CD4-positive, alpha-beta T cell treated with Interferon gamma for 1 hour (primary cell): Measurements from ENCODE around the gene NCAM2.
"Not testable (repeated sequence)": the region's sequence is repeated elsewhere in the genome, so short reads cannot be mapped to it uniquely, and the experiment has no call there.

ENCODE experiments used
- DNase-seq: peaks from one replicate; pipeline ENCODE4 v3.0.0-alpha.2; 2020

The NCAM2 gene

DNA sequence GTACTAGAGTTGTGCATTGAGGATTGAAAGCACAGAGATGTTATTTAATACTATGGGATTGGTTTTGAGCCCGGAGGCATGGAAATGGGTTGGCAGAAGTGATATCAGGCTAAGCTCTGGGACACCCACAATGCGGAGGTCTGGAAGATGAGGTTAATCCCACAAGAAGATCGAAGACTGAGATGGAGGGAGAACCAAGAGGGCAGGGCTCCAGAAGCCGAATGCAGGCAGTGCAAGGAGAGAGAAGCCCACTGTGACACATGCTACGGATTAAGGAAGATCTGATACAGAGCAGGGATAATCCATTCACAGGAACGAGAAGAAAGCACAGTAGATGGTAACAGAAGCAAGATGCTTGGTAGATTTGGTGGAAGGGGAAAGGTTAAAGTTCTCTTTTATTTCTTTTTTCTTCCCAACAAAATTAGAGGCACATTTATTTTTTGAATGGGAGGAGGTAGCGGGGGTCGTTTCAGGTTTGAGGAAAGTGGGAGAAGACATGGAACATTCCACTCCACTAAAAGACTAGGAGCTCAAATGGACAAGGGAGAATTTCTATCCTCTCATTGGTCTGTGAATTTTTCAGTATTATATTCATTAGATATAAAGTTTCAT is 113.2 kb downstream of the NCAM2 start:
- no peak for DNase-seq

DNA sequence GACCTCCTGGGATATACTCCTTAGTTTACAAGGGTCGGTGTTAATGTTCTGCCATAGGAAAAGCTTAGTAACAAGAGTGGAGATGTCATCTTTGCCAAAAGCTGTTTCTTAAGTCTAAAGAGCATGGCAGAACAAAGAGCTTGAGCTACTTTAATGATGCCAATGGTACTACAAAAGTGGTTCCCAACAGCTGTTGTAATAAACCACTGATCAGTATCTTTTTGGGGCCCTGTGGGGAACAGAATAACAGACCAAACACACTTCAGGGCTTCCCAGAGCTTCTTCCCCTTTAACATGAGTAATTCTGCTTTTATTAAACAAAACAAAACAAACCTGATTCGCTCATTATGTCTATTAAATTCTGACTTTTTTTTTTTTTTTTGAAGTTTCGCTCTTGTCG is 116.3 kb downstream of the NCAM2 start:
- no peak for DNase-seq

- DNase-seq = no peak
Observed at GRCh38 chr21:21119091-21119490, 120.9 kb downstream of the NCAM2 start.

- DNase-seq = no peak
Observed at GRCh38 chr21:21122680-21123079, 124.5 kb downstream of the NCAM2 start.

DNA sequence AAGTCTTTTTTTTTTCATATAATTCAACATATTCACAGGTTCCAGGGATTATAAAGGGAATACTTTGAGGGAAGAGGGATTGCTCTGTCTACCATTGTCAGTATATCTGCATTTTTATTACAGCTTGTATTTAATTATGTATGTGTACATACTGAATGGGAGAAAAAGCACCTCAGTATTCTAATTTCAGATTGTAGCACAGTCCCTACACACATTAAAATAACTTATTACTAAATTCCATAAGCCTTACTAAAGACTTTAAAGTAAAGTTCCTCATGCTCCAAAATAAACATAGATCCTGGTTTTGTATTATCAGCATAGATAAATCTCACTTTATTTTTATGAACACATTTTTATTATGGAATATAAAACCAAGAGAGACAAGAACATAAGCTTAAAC is 134.2 kb downstream of the NCAM2 start:
- DNase-seq = no peak

GRCh38 chr21:21137986-21138385 is 139.8 kb downstream of the NCAM2 start:
- DNase-seq = no peak

DNA sequence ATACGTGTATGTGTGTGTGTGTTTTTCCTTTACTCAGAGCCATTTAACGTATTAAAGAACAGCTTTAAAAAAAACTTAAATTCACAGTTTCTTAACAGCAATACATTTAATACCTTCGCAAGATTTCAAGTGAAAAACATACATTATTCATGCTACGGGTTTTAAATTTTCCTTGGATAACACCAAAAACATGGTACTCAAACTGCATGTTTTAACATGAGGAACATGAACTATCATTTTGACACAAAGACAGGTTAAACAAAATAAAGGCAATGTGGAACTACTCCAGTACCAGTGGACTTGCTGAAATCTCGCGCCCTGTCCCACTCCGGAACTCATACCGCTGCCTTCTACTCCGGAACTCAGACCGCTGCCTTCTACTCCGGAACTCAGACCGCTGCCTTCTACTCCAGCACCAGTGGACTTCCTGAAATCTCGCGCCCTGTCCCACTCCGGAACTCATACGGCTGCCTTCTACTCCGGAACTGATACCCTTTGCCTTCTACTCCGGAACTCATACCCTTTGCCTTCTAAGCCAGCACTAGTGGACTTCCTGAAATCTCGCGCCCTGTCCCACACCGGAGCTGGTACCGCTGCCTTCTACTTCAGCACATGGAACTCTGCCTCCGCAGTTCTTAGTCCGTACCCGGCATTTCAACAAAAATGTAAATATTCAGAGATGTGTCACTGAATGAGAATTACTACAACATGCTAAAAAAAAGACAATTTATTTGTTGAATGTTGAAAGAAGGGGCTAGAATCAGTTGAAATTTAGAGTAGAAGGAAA is 148.6 kb downstream of the NCAM2 start:
- no peak for DNase-seq

DNA sequence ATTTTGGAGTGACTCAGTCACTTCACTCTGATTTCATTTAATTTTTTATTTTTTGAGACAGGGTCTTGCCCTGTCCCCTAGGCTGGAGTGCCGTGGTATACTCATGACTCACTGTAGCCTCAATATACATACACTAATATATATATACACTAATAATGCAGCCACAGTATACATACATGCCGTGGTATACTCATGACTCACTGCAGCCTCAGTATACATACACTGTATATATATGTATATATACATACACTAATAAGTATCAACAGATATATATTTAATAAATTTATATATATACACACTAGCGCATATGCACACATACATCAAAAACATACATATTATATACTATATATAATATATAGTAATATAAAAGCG is 149.2 kb downstream of the NCAM2 start:
- DNase-seq = no peak

GRCh38 chr21:21148009-21148408 is 149.8 kb downstream of the NCAM2 start:
- DNase-seq = no peak

DNA sequence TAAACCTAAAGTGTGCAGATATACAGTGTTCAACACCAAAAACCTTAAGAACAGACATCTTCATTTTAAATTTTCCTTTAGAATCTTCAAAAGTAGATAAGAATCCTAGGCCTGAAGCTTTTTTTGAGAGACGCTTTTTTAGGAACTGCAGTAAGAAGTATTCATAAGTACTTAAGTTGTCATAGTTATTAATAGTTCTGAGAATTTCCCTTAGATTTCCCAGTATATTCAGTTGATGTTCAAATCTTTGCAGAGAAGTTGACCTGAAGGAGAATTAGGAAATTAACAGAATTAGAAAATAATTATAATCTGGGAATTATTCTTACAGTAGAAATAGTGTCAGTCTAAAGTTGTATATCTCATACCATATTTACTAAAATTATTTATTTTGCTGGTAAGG is 150.3 kb downstream of the NCAM2 start:
- DNase-seq = no peak

DNA sequence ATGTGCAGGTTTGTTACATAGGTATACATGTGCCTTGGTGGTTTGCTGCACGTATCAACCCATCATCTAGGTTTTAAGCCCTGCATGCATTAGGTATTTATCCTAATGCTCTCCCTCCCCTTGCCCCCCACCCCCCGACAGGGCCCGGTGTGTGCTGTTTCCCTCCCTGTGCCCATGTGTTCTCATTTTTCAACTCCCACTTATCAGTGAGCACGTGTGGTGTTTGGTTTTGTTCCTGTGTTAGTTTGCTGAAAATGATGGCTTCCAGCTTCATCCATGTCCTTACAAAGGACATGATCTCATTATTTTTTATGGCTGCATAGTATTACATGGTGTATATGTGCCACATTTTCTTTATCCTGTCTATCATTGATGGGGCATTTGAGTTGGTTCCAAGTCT is 151.2 kb downstream of the NCAM2 start:
- not testable (repeated sequence) for DNase-seq

DNA sequence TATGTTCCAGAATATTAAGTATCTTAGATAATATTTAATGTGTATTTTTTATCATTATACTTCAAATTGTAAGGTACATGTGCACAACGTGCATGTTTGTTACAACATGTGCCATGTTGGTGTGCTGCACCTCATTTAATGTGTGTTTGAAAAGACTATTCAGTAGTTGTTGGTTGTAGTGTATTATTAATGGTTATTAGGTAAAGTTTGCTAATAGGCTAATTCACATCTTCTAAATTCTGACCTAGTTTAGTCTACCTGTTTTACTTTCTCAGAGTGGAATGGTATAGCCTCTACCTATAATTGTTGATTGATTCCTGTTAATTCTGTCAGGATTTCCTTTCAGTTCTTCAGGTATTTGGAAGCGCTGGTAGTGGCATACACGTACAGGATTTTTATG is 153.0 kb downstream of the NCAM2 start:
- no peak for DNase-seq

GRCh38 chr21:21156397-21156796 is 158.2 kb downstream of the NCAM2 start:
- DNase-seq = no peak

DNA sequence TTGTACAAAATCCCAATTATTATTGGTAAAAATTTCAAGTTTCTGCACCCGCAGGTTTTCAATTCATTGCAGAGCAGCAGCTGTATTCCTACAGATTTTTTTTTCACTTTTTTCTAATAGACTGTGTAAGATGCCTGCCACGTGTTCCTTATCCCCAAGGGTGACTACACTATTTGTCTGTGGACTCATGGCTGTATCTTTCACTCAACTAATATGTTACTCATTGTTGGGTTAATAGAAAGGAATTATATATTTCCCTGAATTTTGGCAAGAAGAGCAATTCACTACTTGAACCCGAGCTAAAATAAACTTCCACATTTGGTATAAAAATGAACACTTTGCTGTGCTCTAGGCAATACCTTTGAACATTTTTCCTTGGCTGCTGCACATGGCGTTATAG is 158.7 kb downstream of the NCAM2 start:
- no peak for DNase-seq

GRCh38 chr21:21158376-21158918 is 160.2 kb downstream of the NCAM2 start:
- no peak for DNase-seq

DNA sequence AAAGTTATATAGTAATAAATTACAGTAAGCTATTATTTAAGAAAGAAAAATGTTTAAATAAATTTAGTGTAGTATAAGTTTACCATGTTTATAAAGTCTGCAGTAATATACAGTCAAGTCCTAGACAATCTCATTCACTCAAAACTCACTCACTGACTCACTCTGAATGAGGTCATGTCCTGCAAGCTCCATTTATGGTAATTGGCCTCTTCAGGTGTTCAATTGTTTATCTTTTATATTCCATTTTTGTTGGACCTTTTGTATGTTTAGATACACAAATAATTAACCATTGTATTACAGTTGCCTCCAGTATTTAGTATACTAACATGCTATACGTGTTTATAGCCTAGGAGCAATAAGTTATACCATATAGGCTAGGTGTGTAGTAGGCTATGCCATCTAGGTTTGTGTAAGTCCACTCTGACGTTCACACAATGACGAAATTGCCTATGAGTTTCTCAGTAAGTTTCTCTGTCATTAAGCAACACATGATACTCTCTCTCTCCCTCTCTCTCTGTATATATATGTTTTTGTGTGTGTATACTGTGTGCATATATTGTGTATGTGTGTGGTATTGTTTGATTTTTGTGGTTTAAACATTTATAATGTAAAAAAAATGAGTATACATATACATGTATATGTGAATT is 161.2 kb downstream of the NCAM2 start:
- DNase-seq = no peak

- no peak for DNase-seq
Observed at GRCh38 chr21:21162786-21163185, 164.6 kb downstream of the NCAM2 start.

DNA sequence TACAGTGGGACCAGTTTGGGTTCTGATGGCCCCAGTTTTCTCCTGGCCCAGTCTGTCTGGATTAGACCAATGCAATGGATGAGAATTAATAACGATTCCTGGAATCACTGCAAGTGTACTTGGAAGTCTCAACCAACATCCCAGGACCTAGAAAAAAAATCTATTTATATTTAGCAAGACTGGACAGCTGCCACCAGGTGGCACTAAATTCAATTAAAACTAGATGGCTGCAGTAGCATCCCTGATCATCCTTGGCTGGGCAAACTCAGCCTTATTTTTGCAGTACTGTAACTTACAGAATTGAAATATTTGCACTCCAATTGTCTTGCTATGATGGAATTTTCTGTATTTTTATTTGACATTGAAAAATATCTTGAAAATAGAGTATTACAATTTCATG is 165.7 kb downstream of the NCAM2 start:
- DNase-seq = no peak

- no peak for DNase-seq
Observed at GRCh38 chr21:21165063-21165645, 166.9 kb downstream of the NCAM2 start.

DNA sequence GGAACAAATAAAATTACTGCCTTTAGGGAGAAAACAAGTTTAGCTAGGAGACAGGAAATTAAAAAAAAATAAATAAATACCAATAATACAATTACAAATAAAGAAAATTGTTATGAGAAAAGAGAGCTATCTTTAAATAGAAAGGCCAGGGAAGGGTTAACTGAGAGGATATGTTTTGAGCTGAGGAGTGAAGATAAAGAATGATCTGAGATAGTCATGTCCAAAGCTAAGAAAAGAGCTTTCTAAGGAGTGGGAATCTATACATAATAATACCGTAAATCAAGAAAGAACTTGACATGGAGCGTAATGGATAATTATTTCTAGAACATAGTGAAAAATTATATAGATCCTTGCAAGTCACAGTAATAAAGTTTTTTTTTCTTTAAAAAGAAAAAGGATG is 176.5 kb downstream of the NCAM2 start:
- no peak for DNase-seq

DNA sequence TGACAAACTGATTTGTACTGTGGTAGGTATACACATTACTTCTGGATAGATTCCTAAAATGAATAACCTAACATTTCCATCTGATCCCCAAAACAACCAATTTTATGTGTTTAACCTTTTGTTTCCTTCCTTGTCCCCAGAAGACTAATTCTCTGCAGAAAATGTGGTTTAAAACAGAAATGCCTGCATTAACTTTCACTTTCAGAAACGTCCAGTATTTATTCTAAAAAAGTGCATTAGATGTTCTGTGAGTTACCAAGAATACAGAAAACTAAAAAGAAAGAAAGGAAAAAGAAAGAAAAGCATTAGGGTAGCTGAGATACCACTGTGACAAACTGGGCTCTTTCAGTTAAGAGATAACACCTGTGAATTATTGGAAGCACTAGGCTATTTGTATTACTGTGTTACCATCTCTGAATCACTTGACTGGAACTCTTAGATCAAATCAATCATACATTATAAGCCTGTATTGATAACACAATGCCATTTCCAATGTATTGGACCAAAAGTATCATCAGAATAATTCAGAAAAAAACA is 177.7 kb downstream of the NCAM2 start:
- DNase-seq = no peak

DNA sequence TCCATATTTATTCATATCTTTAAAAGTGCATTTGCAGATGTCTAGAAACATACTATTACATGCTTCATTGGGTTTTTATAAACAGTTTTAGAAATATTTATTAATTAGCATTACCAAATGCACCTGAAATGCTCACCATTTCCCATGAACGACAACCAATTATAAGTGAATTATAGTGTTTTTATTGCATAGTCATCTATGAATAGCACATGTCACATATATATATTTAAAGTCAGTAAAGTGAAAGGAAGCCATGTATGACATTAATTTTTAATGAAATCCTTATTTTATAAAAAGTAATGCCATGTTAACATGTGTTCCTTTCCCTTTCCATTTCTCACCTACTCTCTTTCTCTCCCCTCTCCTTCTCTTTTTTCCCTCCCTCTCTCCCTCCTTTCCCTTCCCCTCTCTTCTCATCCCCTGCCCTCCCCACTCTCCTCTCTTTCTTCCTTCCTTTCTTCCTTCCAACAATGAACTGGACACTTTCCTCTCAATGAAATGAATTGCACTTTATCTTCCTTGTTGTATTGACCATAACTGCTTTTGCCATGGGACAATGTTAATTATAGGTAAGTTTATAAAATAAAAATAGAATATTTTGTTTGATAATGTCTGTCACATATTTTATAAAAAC is 179.3 kb downstream of the NCAM2 start:
- DNase-seq = no peak
